ENCODE results near the gene MORC1. TPM values are rescaled to one million over a fixed set of nuclear protein-coding genes. Genes with fewer than 3 reads are reported as not detected.
"Not testable (repeated sequence)": the region's sequence is repeated elsewhere in the genome, so short reads cannot be mapped to it uniquely, and the experiment has no call there.

MORC1 gene
- total RNA-seq, 1 experiment from 2014 or later = not detected

DNA sequence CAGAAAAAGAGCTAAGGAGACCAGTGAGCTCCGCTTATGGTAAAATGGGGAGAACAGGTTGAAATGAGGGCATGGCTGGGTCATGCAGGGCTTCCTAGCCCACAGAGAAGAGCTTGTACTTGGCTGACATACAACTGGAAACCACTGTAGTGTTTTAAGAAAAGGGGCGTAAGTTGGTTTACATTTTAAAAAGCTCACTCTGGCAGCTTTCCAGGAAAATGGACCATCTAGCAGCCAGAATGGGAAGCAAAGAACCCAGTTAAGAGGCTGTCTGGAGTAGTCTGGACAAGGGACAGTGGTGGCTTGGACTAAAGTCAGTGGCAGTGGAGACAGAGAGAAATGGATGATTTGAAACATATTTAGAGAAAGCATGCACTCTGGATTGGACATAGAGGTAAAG, 1.9 kb downstream of the MORC1 start:
- no peaks in the 10 kb centered on the region for H3K27me3 ChIP-seq
- H3K4me3 ChIP-seq = no peak overlapping the region
- no peaks in the 10 kb centered on the region for H3K36me3 ChIP-seq
- no peaks in the 10 kb centered on the region for H3K9me3 ChIP-seq
- DNase-seq = no peak

DNA sequence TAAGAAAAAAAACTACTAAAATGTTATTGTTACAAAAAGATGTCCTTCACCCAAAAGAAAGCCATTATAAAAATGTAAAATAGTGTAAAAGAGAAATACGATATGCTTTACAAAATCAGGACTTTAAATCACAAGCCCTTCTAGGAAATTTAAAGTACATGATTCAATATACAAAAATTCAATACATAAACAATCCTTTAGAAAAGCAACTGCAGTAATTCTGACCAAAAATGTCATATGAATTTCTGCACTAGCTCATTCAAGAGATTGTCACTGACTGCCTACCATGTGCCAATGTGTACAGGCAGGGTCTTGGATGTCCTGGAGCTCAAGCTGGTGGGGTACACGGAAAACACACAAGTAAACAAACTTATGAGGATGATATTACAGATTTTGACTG, 2.5 kb downstream of the MORC1 start:
- no peaks in the 10 kb centered on the region for H3K36me3 ChIP-seq
- H3K4me3 ChIP-seq = no peak overlapping the region
- H3K27me3 ChIP-seq = no peaks in the 10 kb centered on the region
- H3K9me3 ChIP-seq = no peaks in the 10 kb centered on the region
- no peak for DNase-seq

GRCh38 chr3:109114746-109115145, 3.2 kb downstream of the MORC1 start:
- no peaks in the 10 kb centered on the region for H3K27me3 ChIP-seq
- DNase-seq = no peak
- no peak overlapping the region for H3K4me3 ChIP-seq
- H3K36me3 ChIP-seq = no peaks in the 10 kb centered on the region
- H3K9me3 ChIP-seq = no peaks in the 10 kb centered on the region

GRCh38 chr3:109112946-109113760, 4.8 kb downstream of the MORC1 start:
- H3K4me3 ChIP-seq = no peak overlapping the region
- H3K27me3 ChIP-seq = 0 out of 2 replicates have a peak, but pooled peaks cover 3% of the 10 kb centered on the region
- H3K36me3 ChIP-seq = no peaks in the 10 kb centered on the region
- no peak for DNase-seq
- no peaks in the 10 kb centered on the region for H3K9me3 ChIP-seq

DNA sequence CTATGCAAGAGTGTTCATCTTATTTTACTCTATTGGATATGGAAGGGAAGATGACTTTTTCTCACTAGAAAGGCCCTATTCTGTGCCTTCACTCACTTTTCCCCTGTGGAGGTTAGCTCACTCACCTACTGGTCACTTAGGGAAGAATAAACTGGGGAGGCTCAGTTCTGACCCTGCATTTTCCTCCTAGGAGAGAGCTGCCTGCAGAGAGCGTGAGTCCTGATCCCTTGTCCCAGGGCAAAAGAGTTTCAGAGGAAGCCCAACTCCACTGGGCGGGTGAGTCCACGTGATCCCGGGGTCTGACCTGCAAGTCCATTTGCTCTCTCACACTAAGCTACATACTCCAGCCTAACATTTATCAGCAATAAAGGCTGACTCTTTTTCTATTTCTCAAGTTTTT, 8.4 kb downstream of the MORC1 start:
- DNase-seq = no peak
- no peak overlapping the region for H3K4me3 ChIP-seq
- H3K36me3 ChIP-seq = no peaks in the 10 kb centered on the region
- 0 out of 2 replicates have a peak, but pooled peaks cover 5% of the 10 kb centered on the region for H3K27me3 ChIP-seq
- no peaks in the 10 kb centered on the region for H3K9me3 ChIP-seq

- DNase-seq = no peak
- Histone ChIP-seq H3K27me3 (no peaks in the 10 kb centered on the region; the same call in 1 of the 2 replicates), H3K4me3 (no peak overlapping the region), H3K36me3 (no peaks in the 10 kb centered on the region), H3K9me3 (no peaks in the 10 kb centered on the region)
These were observed 19.8 kb downstream of the MORC1 start for GRCh38 chr3:109098079-109098644.

GRCh38 chr3:109095166-109095565, 22.8 kb downstream of the MORC1 start:
- H3K4me3 ChIP-seq = no peak overlapping the region
- H3K27me3 ChIP-seq = no peaks in the 10 kb centered on the region
- H3K36me3 ChIP-seq = no peaks in the 10 kb centered on the region
- H3K9me3 ChIP-seq = no peaks in the 10 kb centered on the region
- DNase-seq = no peak

DNA sequence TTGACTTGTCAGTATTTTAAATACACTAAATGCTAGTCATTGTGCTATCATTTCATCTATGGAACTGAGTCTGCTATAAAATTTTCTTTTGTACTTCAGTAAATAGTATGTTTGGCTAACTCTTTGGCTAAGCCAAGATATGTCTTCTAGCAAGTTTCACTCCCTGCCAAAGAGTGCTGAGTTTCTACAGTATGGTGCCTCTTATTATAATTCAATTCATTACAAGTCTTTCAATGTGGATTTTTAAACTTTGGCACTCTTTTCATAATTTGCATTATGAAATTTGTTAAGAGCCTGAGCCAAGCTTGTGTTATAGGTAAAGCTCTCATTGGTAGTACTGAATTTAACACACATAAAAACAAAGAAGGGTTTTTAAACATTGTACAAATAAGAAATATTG, 24.4 kb downstream of the MORC1 start:
- Histone ChIP-seq H3K4me3 (no peak overlapping the region), H3K9me3 (no peaks in the 10 kb centered on the region), H3K27me3 (no peaks in the 10 kb centered on the region), H3K36me3 (no peaks in the 10 kb centered on the region)
- no peak for DNase-seq

GRCh38 chr3:109091846-109092245, 26.1 kb downstream of the MORC1 start:
- H3K36me3 ChIP-seq = no peaks in the 10 kb centered on the region
- no peak for DNase-seq
- H3K4me3 ChIP-seq = peak overlapping the region; percentile 13; the same call in 1 of the 2 replicates
- H3K9me3 ChIP-seq = no peaks in the 10 kb centered on the region
- H3K27me3 ChIP-seq = peaks cover 2% of the 10 kb centered on the region; the same call in 1 of the 2 replicates

- Histone ChIP-seq H3K36me3 (no peaks in the 10 kb centered on the region), H3K4me3 (no peak overlapping the region), H3K27me3 (peaks cover 9% of the 10 kb centered on the region), H3K9me3 (no peaks in the 10 kb centered on the region)
- no peak for DNase-seq
These were observed 28.7 kb downstream of the MORC1 start for GRCh38 chr3:109089265-109089664.

DNA sequence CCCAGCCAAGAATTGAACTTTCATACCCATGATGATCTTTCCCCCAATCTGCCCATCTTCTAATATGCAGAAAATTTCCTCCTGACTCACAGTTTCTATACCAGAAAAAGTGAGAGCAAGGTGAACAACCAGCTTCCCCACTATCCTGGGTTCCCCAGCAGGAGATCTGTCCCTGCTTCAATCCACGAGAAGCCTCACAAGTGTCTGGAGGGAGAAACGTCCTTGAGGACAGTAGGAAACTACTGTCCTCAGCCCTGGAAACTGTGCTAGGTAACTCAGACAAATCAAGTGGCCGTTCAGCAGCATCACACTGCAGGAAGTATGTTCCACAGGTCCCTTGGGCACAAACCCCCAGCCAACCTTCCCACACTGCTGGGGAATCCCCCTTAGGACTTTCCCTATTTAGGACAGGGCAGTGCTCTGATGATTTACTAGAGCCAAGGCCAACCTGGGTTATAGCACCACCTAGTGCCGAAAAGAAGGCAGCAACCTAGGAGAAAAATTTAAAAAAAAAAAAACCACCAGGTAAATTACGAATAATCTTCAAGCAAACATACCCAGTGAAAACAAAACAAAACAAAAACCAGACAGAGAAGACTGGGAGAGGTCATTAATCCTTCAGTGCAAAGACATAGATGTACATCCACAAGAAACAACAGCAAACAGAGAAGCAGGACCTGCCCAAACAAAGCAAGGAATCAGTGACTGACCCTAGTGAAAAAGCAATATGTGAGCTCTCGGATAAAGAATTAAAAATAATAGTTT, 36.0 kb downstream of the MORC1 start:
- no peaks in the 10 kb centered on the region for H3K9me3 ChIP-seq
- H3K27me3 ChIP-seq = peaks cover 17% of the 10 kb centered on the region
- no peaks in the 10 kb centered on the region for H3K36me3 ChIP-seq
- peak; percentile 34 for DNase-seq
- no peak overlapping the region for H3K4me3 ChIP-seq

- H3K4me3 ChIP-seq, H3K9me3 ChIP-seq, H3K36me3 ChIP-seq, DNase-seq: not testable (repeated sequence)
- H3K27me3 ChIP-seq = peaks cover 10% of the 10 kb centered on the region
These were observed 37.8 kb downstream of the MORC1 start for GRCh38 chr3:109080090-109080489.

GRCh38 chr3:109073116-109073515, 44.8 kb downstream of the MORC1 start:
- Histone ChIP-seq H3K36me3 (no peaks in the 10 kb centered on the region), H3K9me3 (no peaks in the 10 kb centered on the region), H3K4me3 (no peak overlapping the region), H3K27me3 (no peaks in the 10 kb centered on the region; the same call in 1 of the 2 replicates)
- no peak for DNase-seq

DNA sequence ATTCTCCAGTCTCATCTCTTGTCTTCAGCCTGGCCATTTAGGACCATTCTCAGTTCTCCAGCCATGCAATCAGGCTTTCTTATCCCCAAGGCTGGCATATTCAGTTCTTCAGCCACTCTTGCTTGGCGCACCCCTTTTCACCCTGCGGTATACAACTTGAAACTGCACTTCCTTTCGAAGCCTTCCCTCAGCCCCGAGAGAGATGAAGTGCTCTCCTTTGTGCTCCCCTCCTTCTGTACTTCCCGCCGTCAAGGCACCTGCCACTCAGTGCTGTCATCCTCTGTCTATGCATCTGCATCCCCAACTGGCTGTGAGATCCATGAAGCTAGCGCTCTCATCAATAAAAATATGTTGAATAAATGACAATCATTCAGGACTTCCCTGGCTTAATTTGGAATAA, 45.7 kb downstream of the MORC1 start:
- no peaks in the 10 kb centered on the region for H3K9me3 ChIP-seq
- H3K36me3 ChIP-seq = no peaks in the 10 kb centered on the region
- no peak for DNase-seq
- no peak overlapping the region for H3K4me3 ChIP-seq
- H3K27me3 ChIP-seq = no peaks in the 10 kb centered on the region; the same call in 1 of the 2 replicates

- Histone ChIP-seq H3K9me3 (no peaks in the 10 kb centered on the region), H3K4me3 (no peak overlapping the region), H3K36me3 (no peaks in the 10 kb centered on the region), H3K27me3 (no peaks in the 10 kb centered on the region; the same call in 1 of the 2 replicates)
- DNase-seq = no peak
These were observed 46.4 kb downstream of the MORC1 start for GRCh38 chr3:109071350-109072142.

GRCh38 chr3:109070211-109070610, 47.7 kb downstream of the MORC1 start:
- no peaks in the 10 kb centered on the region; the same call in 1 of the 2 replicates for H3K27me3 ChIP-seq
- no peak overlapping the region for H3K4me3 ChIP-seq
- no peaks in the 10 kb centered on the region for H3K36me3 ChIP-seq
- no peak for DNase-seq
- H3K9me3 ChIP-seq = no peaks in the 10 kb centered on the region
